OCI-LY1 (cell line): ENCODE data around the gene MYO10.

Experiments used
- EZH2 ChIP-seq: fragments of 200-600 bp; sonication (generic), shearing (Covaris generic); IDR thresholded peaks from 2 replicates; pipeline ENCODE4 v1.8.0; 2017; ENCODE audit warnings: borderline replicate concordance, mixed run types, mild to moderate bottlenecking, antibody characterized with exemption, low read length, moderate library complexity, mixed read lengths
- TF ChIP-seq, protein P1 (sequence below): fragments of 200-600 bp; sonication (generic), shearing (Covaris generic); IDR thresholded peaks from 2 replicates; pipeline ENCODE4 v1.5.1; 2017; ENCODE audit warnings: mild to moderate bottlenecking, antibody characterized with exemption, low read length, moderate library complexity, mixed read lengths

DNA sequence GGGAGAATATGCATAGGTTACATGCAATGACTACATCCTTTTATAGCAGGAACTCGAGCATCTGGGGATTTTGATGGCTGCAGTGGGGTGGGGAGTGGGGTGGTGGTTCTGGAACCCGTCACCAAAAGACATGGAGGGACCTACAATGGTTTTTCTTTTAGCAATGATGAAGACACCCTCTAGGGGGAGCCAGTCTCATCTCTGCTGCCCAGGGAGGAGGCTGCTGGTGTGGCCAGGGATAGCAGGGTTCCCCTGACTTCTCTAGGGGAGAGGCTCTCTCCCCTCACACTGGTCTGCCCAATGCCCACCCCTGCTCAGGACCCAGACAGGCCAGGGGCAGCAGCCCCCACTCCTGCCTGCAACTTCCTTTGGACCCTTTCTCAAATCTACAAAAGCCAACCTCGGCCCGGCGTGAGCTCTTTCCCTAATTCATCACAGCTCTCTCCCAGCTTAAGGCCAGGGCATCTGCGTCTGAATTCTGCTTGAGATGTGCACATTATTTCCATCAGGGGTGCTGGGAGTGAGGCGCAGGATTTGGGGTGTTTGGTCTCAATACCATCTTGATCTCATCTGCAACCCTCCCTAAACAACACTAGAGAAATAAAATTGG, 245.7 kb downstream of the MYO10 start:
- TF ChIP-seq, protein P1, sequence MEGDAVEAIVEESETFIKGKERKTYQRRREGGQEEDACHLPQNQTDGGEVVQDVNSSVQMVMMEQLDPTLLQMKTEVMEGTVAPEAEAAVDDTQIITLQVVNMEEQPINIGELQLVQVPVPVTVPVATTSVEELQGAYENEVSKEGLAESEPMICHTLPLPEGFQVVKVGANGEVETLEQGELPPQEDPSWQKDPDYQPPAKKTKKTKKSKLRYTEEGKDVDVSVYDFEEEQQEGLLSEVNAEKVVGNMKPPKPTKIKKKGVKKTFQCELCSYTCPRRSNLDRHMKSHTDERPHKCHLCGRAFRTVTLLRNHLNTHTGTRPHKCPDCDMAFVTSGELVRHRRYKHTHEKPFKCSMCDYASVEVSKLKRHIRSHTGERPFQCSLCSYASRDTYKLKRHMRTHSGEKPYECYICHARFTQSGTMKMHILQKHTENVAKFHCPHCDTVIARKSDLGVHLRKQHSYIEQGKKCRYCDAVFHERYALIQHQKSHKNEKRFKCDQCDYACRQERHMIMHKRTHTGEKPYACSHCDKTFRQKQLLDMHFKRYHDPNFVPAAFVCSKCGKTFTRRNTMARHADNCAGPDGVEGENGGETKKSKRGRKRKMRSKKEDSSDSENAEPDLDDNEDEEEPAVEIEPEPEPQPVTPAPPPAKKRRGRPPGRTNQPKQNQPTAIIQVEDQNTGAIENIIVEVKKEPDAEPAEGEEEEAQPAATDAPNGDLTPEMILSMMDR: peak; percentile 61
- no peak for TF ChIP-seq EZH2
